HG02642 (cell line): ENCODE measurements around the gene DNM2.
"Not testable (repeated sequence)": the region's sequence is repeated elsewhere in the genome, so short reads cannot be mapped to it uniquely, and the experiment has no call there.

Experiments
- ATAC-seq: cut with Tn5 transposase; IDR thresholded peaks from one replicate; pipeline ENCODE4 v1.9.1; 2021; ENCODE audit warnings: mild to moderate bottlenecking; ENCODE audit not compliant: unreplicated experiment, poor library complexity

DNM2 gene

GRCh38 chr19:10854350-10855089, 136.6 kb downstream of the DNM2 start:
- ATAC-seq: no peak

GRCh38 chr19:10855879-10856522, 138.1 kb downstream of the DNM2 start:
- ATAC-seq: no peak

GRCh38 chr19:10856899-10857298, 139.0 kb downstream of the DNM2 start:
- ATAC-seq: not testable (repeated sequence)

GRCh38 chr19:10858204-10858828, 140.4 kb downstream of the DNM2 start:
- no peak for ATAC-seq

GRCh38 chr19:10861103-10861651, 143.3 kb downstream of the DNM2 start:
- ATAC-seq: no peak

- ATAC-seq: no peak
Measured at GRCh38 chr19:10862561-10863106, 144.8 kb downstream of the DNM2 start.

- ATAC-seq: no peak
Measured at GRCh38 chr19:10863107-10863717, 145.3 kb downstream of the DNM2 start.

- peak; percentile 54 for ATAC-seq
Measured at GRCh38 chr19:10864538-10864899, 146.6 kb downstream of the DNM2 start.

GRCh38 chr19:10866495-10866894, 148.6 kb downstream of the DNM2 start:
- no peak for ATAC-seq

- no peak for ATAC-seq
Measured at GRCh38 chr19:10868872-10869547, 151.1 kb downstream of the DNM2 start.

- not testable (repeated sequence) for ATAC-seq
Measured at GRCh38 chr19:10869872-10870311, 152.0 kb downstream of the DNM2 start.

GRCh38 chr19:10870501-10870954, 152.6 kb downstream of the DNM2 start:
- no peak for ATAC-seq

- peak; percentile 80 for ATAC-seq
Measured at GRCh38 chr19:10870955-10871603, 153.2 kb downstream of the DNM2 start, which contains the start of gene CARM1. TSS of gene CARM1 (plus strand) at chr19:10871553. CDS start at chr19:10871703, 150 bp downstream.

- ATAC-seq: peak; percentile 16
Measured at GRCh38 chr19:10871711-10872545, 154.0 kb downstream of the DNM2 start.

- no peak for ATAC-seq
Measured at GRCh38 chr19:10872546-10873107, 154.7 kb downstream of the DNM2 start.

- ATAC-seq: no peak
Measured at GRCh38 chr19:10874024-10874423, 156.1 kb downstream of the DNM2 start.

GRCh38 chr19:10876459-10877240, 158.8 kb downstream of the DNM2 start:
- ATAC-seq: peak; percentile 50
